Measurements from ENCODE around the gene MRPL38. TPM values are rescaled to one million over a fixed set of nuclear protein-coding genes. Genes with fewer than 3 reads are reported as not detected.

Gene MRPL38
- total RNA-seq, 1 donor from 2014 or later, result 85.5 TPM

DNA sequence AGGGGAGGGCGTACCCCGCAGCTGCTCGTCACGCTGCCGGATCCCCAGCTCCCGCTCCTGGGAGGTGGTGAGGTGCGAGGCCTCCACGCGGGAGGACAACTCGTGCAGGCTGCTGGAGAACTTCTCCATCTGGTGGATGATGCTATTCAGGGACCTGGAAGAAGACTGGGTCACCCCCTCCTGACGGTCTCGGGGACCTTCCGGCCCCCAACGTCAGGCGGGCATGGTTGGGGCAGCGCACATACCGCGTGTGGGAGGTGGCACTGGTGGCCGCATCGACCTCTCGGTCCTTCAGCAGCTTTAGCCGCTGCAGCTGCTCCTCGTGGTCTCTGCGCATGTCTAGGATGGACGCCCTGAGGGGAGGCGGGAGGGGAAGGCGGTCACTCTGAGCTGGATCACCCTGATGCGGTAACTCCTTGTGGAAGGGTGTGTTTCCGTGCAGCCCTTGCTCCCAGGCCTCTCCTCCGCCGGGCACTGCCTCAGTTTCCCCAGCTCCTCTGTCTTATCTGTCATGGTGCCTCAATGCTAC lies 13.3 kb upstream of the MRPL38 start:
- H3K27ac ChIP-seq, result no peak overlapping the region
- ATAC-seq, result no peak
- intact Hi-C loops (cut with DNase I), result no loop called here
- no peak overlapping the region for H3K4me3 ChIP-seq
- TF ChIP-seq, protein P1, sequence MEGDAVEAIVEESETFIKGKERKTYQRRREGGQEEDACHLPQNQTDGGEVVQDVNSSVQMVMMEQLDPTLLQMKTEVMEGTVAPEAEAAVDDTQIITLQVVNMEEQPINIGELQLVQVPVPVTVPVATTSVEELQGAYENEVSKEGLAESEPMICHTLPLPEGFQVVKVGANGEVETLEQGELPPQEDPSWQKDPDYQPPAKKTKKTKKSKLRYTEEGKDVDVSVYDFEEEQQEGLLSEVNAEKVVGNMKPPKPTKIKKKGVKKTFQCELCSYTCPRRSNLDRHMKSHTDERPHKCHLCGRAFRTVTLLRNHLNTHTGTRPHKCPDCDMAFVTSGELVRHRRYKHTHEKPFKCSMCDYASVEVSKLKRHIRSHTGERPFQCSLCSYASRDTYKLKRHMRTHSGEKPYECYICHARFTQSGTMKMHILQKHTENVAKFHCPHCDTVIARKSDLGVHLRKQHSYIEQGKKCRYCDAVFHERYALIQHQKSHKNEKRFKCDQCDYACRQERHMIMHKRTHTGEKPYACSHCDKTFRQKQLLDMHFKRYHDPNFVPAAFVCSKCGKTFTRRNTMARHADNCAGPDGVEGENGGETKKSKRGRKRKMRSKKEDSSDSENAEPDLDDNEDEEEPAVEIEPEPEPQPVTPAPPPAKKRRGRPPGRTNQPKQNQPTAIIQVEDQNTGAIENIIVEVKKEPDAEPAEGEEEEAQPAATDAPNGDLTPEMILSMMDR (IDR thresholded peaks at IDR 0.05), result no peak
- no peak for DNase-seq
- H3K4me1 ChIP-seq, result no peaks in the 10 kb centered on the region
- H3K36me3 ChIP-seq, result no peaks in the 10 kb centered on the region
- no peaks in the 10 kb centered on the region for H3K9me3 ChIP-seq
- H3K27me3 ChIP-seq, result no peaks in the 10 kb centered on the region

DNA sequence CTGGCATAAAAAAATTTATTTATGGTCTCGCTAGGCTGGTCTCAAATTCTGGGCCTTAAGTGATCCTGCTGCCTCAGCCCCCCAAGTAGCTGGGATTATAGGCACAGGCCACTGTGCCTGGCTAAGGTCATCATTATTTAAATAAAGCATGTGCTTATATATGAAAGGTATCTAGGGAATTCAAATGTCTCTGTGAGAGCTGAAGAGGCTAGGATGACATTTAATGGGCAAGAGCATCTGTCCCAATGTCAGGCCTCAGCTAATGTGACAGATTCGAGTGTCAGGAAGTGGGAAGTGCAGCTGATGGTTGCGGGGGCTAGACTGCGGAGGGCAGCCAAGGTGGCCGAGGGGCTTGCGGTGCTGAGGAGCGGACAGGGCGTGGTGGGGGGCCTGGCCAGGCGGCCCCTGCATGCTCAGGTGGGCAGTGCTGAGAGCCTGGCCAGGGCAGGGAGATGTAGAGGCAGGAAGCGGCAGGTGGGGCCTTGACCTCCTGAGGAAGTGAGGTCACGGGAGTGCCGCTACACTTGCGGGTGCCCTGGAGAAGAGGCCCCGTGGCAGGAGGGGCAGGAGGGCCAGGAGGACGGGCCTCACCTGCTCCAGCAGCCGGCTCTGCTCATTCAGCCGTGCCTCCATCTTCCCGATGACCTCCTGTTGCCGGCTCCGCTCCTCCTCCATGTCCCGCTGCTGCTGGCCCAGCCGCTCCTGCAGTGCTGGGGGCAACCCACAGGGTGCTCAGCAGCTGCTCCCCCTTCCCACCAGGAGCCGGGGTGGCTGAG lies 12.6 kb upstream of the MRPL38 start:
- Histone ChIP-seq H3K4me3 (no peak overlapping the region), H3K9me3 (no peaks in the 10 kb centered on the region), H3K27me3 (no peaks in the 10 kb centered on the region), H3K27ac (no peak overlapping the region), H3K4me1 (no peaks in the 10 kb centered on the region), H3K36me3 (no peaks in the 10 kb centered on the region)
- intact Hi-C loops (cut with DNase I), result no loop called here
- ATAC-seq (no peak), DNase-seq (no peak)
- TF ChIP-seq, protein P1 (IDR thresholded peaks at IDR 0.05), result no peak

DNA sequence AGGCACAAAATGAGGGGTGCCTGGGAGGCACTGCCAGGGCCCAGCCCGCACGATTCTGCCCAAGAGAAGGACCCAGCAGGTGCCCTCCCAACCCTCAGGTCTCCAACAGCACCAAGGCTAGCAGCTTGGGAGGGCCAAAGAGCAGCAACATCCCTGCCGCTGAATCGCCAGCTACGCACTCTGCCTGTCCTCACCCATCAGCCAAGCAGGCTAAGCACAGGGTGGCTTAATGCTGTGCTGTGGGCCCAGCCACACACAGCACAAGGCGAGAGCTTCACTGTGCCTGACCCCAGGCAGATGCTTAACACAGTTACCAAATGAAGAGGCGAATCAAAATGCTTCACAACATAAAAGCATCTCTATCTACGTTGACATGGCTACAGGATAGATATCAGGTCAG lies 10.6 kb upstream of the MRPL38 start:
- H3K4me1 ChIP-seq, result no peaks in the 10 kb centered on the region
- H3K9me3 ChIP-seq, result no peaks in the 10 kb centered on the region
- ATAC-seq, result no peak
- no peak for DNase-seq
- no peaks in the 10 kb centered on the region for H3K27me3 ChIP-seq
- TF ChIP-seq, protein P1 (IDR thresholded peaks at IDR 0.05), result no peak
- H3K27ac ChIP-seq, result no peak overlapping the region
- no peaks in the 10 kb centered on the region for H3K36me3 ChIP-seq
- intact Hi-C loops (cut with DNase I), result no loop called here
- H3K4me3 ChIP-seq, result no peak overlapping the region

DNA sequence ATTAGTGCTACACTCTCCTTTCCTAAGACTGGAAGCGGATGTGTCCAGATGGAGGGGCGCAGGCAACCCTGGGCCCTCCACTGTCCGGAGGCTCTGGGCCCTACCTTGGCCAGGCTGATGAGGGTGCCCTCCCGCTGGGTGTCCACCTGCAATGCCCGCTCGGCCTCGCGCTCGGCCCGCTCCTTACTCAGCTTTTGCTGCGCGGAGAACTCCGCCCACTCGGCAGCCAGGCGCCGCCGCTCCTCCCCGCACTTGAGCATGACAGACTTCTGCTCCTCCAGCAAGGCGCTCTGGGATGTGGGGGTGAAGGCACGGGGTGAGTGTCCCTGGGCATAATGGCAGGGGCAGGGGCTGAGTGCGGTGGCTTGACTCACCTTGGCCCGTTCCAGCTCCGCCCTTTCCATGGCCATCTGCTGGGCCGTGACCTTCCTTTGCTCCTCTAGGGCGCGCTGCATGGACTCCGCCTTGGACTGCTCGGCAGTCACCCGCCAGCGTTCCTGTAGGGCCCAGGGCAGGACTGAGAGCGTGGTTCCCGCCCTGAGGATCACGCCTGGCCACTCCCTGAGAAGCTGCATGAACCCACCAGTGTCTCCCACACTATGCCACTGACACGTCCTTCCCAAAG lies 10.1 kb upstream of the MRPL38 start:
- no peaks in the 10 kb centered on the region for H3K4me1 ChIP-seq
- H3K9me3 ChIP-seq, result no peaks in the 10 kb centered on the region
- H3K4me3 ChIP-seq, result no peak overlapping the region
- H3K27me3 ChIP-seq, result no peaks in the 10 kb centered on the region
- TF ChIP-seq, protein P1 (IDR thresholded peaks at IDR 0.05), result no peak
- H3K36me3 ChIP-seq, result no peaks in the 10 kb centered on the region
- intact Hi-C loops (cut with DNase I), result no loop called here
- no peak overlapping the region for H3K27ac ChIP-seq
- DNase-seq (no peak), ATAC-seq (no peak)

DNA sequence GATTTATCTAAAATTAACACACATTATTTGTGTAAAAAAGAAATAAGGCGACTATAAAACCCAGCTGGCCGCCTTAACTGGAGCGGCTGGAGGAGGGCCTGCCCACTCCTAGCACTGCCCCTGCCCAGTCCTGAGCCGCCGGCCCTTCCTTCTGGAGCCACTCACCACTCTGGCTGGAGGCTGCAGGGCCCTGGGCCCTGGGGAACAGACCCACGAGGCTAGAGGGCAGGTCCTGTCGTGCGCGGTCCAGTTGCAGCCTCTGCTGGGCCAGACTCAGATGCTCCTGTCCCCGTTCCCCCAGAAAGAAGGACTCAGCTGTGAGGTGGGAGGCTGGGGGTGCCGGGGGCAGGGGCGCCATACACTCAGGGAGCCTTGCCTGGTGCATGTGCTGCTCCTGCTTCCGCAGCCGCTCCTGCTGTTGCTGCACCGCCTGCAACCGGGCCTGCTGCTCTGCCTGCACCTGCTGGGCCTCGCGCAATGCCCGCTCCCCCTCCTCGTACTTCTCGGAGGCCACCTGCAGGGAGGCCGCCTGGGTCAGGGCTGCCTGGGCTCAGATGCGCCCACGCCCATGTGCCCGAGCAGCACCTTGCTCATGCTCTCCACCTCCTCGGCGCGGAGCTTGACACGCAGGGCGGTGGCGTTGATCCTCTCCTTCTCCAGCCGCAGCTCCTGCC lies 9.0 kb upstream of the MRPL38 start:
- TF ChIP-seq, protein P1 (IDR thresholded peaks at IDR 0.05), result no peak
- H3K36me3 ChIP-seq, result no peaks in the 10 kb centered on the region
- ATAC-seq, result no peak
- no peaks in the 10 kb centered on the region for H3K27me3 ChIP-seq
- no peak overlapping the region for H3K4me3 ChIP-seq
- H3K4me1 ChIP-seq, result no peaks in the 10 kb centered on the region
- DNase-seq, result no peak
- H3K9me3 ChIP-seq, result no peaks in the 10 kb centered on the region
- no peak overlapping the region for H3K27ac ChIP-seq
- intact Hi-C loops (cut with DNase I), result no loop called here
